Large intestine (tissue), 3 donors: ENCODE results near the gene ADSS1. TPM values are rescaled to one million over a fixed set of nuclear protein-coding genes. Genes with fewer than 3 reads are reported as not detected.
A peak's percentile ranks its signal among the peaks of the same experiment; 100 is the strongest.

Experiments
- DNase-seq, 2 donors: peaks; one replicate each; pipeline versions ENCODE4 v3.0.0 to v3.0.0-alpha.2; 2013
- H3K27ac ChIP-seq: one replicate; pipeline ENCODE4 v1.5.1; 2013; ENCODE audit warnings: low read length
- H3K27me3 ChIP-seq: 2 replicates; pipeline ENCODE4 v1.6.1; 2013; ENCODE audit warnings: low read length; ENCODE audit not compliant: control insufficient read depth, insufficient read depth
- H3K36me3 ChIP-seq: 2 replicates; pipeline ENCODE4 v1.6.1; 2013; ENCODE audit warnings: low read length; ENCODE audit not compliant: control insufficient read depth, insufficient read depth
- H3K4me1 ChIP-seq: one replicate; pipeline ENCODE4 v1.6.1; 2013; ENCODE audit warnings: low read length; ENCODE audit not compliant: control insufficient read depth, insufficient read depth
- H3K4me3 ChIP-seq: one replicate; pipeline ENCODE4 v1.5.1; 2013; ENCODE audit warnings: low read length
- H3K9me3 ChIP-seq: one replicate; pipeline ENCODE4 v1.6.1; 2013; ENCODE audit warnings: mild to moderate bottlenecking, low read depth, low read length, moderate library complexity; ENCODE audit not compliant: control insufficient read depth
- WGBS: methylation state at CpG from one replicate; pipeline ENCODE4 v1.1.5; 2013; ENCODE audit warnings: low lambda C conversion rate; ENCODE audit not compliant: insufficient coverage; 5-methylcytosine and 5-hydroxymethylcytosine counted together
- polyA plus RNA-seq: library from polyadenylated mRNA; unstranded; fragments of 120-200 nt; gene quantifications from one replicate; pipeline ENCODE4 v1.2.1, GENCODE V29; 2013

ADSS1 gene
- polyA plus RNA-seq, 1 donor = 6.3 TPM

GRCh38 chr14:104792101-104792884 lies 68.3 kb downstream of the ADSS1 start:
- DNase-seq = no peak
- Histone ChIP-seq H3K27ac (no peak overlapping the region), H3K36me3 (peaks cover 59% of the 10 kb centered on the region), H3K27me3 (no peaks in the 10 kb centered on the region), H3K4me3 (no peak overlapping the region), H3K9me3 (no peaks in the 10 kb centered on the region), H3K4me1 (peaks cover 29% of the 10 kb centered on the region)
- WGBS = no CpG with 5 or more reads among the region's 25 CpGs

- no peaks in the 10 kb centered on the region for H3K27me3 ChIP-seq
- H3K4me1 ChIP-seq = peaks cover 35% of the 10 kb centered on the region
- no CpG with 5 or more reads among the region's 16 CpGs for WGBS
- no peak overlapping the region for H3K27ac ChIP-seq
- no peak for DNase-seq
- H3K36me3 ChIP-seq = peaks cover 51% of the 10 kb centered on the region
- H3K9me3 ChIP-seq = no peaks in the 10 kb centered on the region
- H3K4me3 ChIP-seq = no peak overlapping the region
These were observed 69.1 kb downstream of the ADSS1 start for GRCh38 chr14:104792945-104793702.

- DNase-seq = no peak
- no peaks in the 10 kb centered on the region for H3K9me3 ChIP-seq
- no peaks in the 10 kb centered on the region for H3K27me3 ChIP-seq
- WGBS = no CpG with 5 or more reads among the region's 2 CpGs
- H3K27ac ChIP-seq = no peak overlapping the region
- peaks cover 47% of the 10 kb centered on the region for H3K36me3 ChIP-seq
- H3K4me1 ChIP-seq = peaks cover 40% of the 10 kb centered on the region
- no peak overlapping the region for H3K4me3 ChIP-seq
These were observed 69.6 kb downstream of the ADSS1 start for GRCh38 chr14:104793703-104793959.

- no peaks in the 10 kb centered on the region for H3K9me3 ChIP-seq
- no CpG with 5 or more reads among the region's 15 CpGs for WGBS
- peak; percentile 49 to 59 for DNase-seq
- peaks cover 42% of the 10 kb centered on the region for H3K4me1 ChIP-seq
- H3K27me3 ChIP-seq = no peaks in the 10 kb centered on the region
- H3K27ac ChIP-seq = no peak overlapping the region
- peaks cover 42% of the 10 kb centered on the region for H3K36me3 ChIP-seq
- peak overlapping the region; percentile 58 for H3K4me3 ChIP-seq
These were observed 70.1 kb downstream of the ADSS1 start for GRCh38 chr14:104794099-104794498.

GRCh38 chr14:104794631-104794992 lies 70.6 kb downstream of the ADSS1 start:
- Histone ChIP-seq H3K9me3 (no peaks in the 10 kb centered on the region), H3K36me3 (peaks cover 38% of the 10 kb centered on the region), H3K4me3 (peak overlapping the region; percentile 58), H3K4me1 (peaks cover 44% of the 10 kb centered on the region), H3K27ac (no peak overlapping the region), H3K27me3 (no peaks in the 10 kb centered on the region)
- DNase-seq = peak in 1 of 2 donors; percentile 43
- no CpG with 5 or more reads among the region's 16 CpGs for WGBS

GRCh38 chr14:104794993-104795780 lies 71.2 kb downstream of the ADSS1 start, which contains the start of gene AKT1:
AKT1 (minus strand) TSS chr14:104795748; CDS start chr14:104792643, 3,105 bp downstream.
- Histone ChIP-seq H3K4me1 (peaks cover 49% of the 10 kb centered on the region), H3K4me3 (peak within 1 kb of the TSS; percentile 58), H3K27me3 (no peaks in the 10 kb centered on the region), H3K27ac (peak within 1 kb of the TSS; percentile 42), H3K36me3 (peaks cover 33% of the 10 kb centered on the region), H3K9me3 (no peaks in the 10 kb centered on the region)
- peak in 1 of 2 donors; percentile 58 for DNase-seq
- no CpG with 5 or more reads among the region's 124 CpGs for WGBS

- DNase-seq = peak; percentile 37 to 68
- WGBS = no CpG with 5 or more reads among the region's 55 CpGs
- Histone ChIP-seq H3K4me3 (peak overlapping the region; percentile 44), H3K27me3 (no peaks in the 10 kb centered on the region), H3K4me1 (peaks cover 49% of the 10 kb centered on the region), H3K36me3 (peaks cover 25% of the 10 kb centered on the region), H3K9me3 (no peaks in the 10 kb centered on the region), H3K27ac (peak overlapping the region; percentile 42)
These were observed 72.0 kb downstream of the ADSS1 start for GRCh38 chr14:104795781-104796686.

GRCh38 chr14:104796687-104797081 lies 72.7 kb downstream of the ADSS1 start:
- H3K36me3 ChIP-seq = peaks cover 18% of the 10 kb centered on the region
- no peaks in the 10 kb centered on the region for H3K27me3 ChIP-seq
- no peak for DNase-seq
- H3K27ac ChIP-seq = no peak overlapping the region
- no peaks in the 10 kb centered on the region for H3K9me3 ChIP-seq
- no peak overlapping the region for H3K4me3 ChIP-seq
- peaks cover 55% of the 10 kb centered on the region for H3K4me1 ChIP-seq
- WGBS = no CpG with 5 or more reads among the region's 6 CpGs
